8988T (cell line): ENCODE measurements around the gene ITGA11.
A peak's percentile ranks its signal among the peaks of the same experiment; 100 is the strongest.

ENCODE experiments used
- DNase-seq: peaks from one replicate; pipeline ENCODE4 v3.0.0; 2011

The ITGA11 gene

DNA sequence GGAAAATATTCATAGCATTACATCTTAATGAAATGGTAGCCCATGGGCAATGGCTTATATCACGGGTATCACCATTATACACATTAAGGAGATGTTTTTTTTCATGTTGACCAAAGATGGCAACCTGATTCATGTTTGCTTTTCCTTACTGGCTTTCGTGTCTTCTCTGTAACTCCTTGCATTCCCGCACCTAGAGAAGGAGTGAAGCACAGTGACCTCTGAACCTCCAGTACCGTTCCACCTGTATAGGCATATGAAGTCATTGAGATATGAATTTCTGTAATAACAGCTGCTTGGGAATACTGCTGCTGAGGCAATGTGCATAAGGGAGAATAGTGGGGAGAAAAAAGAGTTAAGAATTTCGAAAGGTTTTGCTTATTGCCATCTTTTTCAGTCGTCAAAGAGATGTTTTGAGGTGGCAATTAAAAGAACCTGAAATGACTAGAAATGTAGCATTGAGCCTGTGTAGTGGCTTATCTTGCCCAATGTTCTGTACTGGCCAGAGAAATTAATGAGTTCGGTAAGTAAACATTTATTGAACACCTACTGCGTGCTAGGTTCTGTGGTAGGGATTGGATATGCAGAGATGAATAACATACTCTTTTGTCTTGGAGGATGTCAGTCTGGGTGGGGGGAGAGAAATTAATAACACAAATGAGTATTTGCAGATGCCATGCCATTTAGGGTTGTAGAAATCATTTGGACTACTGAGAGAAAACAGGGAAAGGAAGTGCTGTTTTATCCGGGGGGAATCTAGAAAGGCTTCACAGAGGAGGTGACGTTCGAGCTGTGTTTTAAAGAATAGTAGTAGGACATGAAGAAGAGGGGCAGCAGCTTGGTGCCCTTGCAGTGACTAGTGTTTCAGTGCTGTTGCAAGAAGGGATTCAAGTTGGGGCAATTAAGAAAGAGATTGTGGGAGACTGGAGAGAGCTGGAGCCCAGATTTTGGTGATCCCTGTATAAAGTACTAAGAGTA is 151.9 kb downstream of the ITGA11 start:
- DNase-seq, result no peak

DNA sequence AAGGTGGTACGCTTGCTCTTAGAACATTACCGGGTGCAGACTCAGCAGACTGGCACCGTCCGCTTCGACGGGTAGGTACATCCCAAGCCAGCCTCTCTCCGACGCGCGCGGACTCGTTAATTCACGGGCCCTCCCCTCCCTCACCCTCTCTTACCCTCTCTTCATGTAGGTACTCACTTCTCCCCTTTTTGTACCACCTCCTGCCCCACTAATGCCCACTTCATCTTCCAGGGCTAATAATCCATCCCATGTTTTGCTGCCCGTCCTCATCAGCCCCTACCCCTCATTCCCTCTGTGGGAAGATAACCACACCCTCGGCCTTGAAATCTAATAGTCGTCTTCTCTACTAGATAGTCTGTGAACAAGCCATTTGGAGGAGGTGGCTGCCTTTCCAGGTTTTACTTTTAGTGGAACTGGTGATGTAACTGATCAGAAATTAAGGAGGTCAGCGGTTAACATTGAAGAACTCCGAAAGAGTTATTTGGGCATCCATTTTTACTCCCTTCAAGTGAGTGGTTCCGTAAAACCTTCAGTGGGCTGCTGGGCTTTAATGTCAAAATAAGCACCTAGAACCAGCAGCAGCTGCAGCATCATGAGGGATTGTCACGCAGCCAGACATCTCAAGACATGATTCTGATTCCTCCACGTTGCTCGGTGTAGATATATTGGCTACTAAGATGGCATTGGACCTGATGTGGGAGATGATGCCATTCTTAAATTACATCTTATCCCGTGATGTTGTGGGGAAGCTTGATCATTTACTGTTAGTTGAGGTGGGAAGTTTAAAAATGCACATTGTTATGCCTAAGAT is 153.2 kb downstream of the ITGA11 start:
- no peak for DNase-seq

DNA sequence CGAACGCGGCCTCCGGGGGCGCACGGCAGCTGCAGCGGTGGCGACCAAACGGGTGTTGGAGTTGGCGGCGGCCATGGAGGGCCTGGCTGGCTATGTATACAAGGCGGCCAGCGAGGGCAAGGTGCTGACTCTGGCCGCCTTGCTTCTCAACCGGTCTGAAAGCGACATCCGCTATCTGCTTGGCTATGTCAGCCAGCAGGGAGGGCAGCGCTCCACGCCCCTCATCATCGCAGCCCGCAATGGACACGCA is 153.7 kb downstream of the ITGA11 start:
- no peak for DNase-seq

DNA sequence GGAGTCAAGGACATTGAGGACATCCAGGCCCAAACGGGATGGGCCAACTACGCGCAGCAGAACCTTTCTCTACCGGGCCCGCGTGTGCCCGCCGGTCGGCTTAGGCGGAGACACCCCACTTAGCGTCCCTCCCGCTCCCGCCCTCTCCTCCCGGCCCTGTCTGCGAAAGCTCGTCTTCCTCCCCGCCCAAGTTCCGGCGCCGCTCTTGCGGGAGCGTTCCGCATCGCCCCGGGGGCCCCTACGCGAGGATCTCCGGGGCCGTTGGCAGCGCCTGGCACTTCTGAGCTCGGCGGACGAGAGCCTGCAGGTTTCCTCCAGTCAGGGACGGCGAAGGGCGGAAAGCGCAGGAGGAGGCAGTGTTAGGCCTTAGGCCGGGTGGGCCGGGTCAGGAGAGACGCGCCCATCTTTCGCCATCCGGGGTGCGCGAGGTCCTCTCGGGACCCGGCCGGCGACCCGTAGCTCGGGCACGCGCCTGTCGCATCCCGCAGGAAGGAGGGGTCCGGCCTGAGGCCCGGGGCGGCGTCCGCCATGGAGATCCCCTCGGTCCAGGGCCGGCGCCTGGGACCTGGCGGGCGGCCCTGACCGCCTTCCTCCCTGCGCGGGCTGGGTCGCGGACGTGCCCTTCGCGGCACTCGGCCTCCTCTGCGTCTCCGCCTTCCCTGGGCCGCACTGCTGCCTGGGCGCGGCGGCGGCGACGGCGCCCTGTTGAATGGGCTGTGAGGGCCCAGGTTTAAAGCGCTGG is 154.2 kb downstream of the ITGA11 start, which contains the start of gene FEM1B:
FEM1B (plus strand) TSS at position 143 of the 742 bp plus-strand sequence. CDS start 673 bp downstream, outside the sequence.
- peak; percentile 58 for DNase-seq

DNA sequence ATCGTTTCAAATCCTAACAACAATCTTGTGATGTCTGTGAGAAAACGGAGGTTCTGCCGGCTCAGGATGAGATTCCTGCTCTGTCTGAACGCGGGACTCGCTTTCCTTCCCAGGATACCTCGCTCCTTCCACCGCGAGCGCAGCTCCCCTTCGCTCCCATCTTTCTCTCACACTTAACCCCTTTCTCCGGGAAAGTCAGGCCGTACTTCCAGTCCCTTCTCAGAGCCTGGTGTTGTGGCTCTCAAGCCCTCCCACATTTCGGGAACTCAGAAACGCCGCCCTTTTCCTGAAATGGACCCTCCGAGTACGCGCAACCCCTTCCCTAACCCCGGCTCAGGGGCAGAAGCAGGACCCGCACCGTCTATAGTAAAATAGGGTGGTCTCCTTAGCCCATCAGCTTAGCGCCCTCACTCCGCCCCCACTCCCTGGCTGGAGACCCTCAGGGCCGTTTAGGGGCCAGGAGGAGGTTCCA is 154.8 kb downstream of the ITGA11 start:
- DNase-seq, result no peak

DNA sequence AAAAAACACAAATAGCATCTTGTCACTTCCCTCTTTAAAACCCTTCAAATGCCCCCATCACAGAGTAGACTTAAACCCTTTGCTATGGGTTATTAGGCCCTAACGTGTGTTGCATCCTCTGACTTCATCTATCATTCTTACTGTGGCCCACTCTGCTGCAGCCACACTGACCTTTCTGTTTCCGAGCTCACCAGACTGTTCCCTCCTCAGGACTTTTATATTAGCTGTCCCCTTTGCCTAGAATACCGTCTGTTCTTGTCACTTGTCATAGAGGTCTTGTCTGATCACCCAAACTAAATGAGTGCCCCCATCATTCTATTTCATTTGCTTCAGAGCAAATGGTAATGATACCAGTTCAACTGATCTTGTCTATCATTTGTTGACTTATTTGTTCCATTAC is 155.3 kb downstream of the ITGA11 start:
- DNase-seq, result no peak

DNA sequence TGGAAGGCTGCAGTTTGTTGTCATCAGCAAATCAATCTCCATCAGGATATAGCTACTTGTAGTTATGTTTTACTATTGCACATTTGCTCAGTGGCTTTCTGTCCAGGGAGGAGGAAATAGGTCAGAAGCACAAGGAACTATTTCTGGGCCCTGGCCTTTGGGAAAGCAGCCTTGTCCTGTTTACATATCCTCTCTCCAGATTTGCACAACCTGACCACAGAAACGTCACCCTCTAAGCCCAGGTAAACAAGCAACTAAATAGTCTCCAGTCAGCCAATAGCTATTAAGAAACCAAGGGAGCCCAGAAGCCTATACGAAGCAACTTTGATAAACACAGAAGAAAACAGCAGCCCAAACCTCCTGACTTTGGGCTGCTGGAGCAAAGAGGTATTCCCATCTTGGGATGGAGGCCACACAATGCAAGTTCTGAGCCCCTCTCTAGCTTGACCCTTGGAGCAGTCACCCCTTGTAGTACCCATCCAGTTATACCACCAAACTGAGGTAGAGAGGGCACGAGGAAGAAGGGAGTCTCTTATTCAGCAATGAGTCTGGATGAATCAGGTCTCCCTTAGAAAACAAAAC is 156.7 kb downstream of the ITGA11 start:
- DNase-seq, result no peak

DNA sequence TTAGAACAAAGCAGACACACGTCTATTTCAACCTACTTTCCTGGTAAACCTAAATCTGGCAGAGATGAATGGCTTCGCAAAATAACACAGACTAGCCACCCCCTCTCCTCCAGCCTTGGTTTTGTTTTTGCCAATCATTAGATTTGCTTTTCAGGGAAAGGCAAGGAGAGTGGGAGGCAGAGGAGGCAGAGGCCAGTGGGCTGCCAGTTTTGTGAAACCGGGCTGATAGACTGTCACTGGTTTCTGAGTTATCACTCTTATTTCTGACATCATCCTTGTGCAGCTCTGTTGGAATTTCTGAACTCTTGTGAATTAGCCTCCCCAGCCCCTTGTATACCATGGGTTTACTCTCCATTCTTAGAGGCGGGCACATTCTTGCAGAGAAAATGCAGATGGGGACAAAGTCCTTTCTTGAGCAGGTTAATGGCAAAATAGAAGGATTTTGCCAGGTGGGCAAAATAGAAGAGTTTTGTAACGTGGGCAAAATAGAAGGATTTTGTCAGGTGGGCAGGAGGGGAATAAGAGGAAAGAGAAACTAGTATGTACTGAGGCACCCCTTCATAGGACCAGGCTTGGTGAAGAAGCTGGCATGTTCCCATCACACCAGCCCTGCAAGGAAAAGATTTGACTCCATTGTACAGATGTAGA is 157.6 kb downstream of the ITGA11 start:
- DNase-seq, result no peak

DNA sequence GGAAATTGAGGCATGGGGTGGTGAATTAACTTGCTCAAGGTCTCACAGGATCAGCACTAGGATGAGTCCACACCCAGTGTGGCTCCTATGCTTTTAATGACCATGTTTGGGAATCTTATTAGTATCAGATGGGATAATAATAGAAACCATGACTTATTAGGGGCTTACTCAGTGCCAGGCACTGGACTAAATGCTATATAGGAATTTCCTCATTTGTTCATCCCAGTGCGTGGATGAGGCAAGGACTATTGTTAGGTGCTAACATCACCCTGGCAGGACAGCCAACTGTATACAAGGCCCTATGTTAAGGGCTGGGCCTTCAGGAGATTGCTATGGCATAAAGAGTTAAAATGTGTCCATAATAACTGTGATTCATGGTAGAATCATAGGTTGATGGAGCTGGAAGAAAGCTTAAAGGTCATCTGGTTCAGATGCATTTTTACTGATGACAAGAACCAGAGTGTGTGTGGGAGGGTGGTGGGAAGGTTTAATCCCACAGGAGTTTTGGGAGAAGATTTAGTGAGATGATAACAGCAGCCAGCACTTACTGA is 159.2 kb downstream of the ITGA11 start:
- no peak for DNase-seq

DNA sequence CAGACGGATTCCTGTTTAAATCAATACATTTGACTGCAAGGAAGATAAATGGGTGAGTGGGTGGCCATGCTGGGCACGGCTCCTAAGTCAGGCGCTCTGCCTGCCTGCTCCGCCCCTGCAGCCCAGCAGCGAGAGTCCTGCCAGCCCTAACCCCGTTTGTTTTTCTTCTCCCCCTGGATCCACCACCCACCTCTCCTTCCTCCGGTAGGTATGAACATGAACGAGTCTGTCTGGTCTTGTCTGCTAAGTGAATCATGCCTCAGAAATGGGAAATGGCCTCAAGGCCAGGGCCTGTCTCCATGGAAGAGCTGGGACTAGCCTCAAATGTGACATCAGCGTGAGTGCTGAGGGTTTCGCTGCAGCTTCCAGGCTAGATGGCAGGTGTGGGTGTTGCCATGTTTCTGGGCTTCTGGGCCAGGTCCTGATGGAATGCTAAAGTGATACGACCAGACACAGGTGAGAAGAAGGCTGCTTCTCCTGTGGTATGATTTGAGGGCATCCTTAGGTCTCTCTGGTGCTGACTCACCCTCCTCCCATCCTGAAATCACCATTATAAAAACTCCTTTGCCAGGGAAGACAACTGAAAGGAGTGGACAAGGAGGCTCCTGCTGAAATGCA is 160.0 kb downstream of the ITGA11 start:
- DNase-seq, result no peak

DNA sequence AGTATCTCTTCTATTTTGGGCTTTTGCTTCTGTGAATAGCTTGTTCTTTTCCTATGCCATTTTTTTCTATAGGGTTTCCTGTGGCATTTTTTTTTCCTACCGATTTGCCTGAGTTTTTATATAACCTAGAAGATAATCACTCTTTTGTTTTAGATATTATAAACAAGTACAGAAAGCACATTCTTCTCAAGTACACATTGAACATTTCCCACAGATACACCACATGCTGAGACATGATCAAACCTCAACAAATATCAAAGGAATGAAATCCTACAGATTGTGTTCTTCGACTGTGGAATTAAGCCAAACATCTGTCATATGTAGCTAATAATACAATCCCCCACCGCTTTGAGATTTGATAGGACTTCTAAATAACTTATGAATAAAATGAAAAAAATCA is 163.6 kb downstream of the ITGA11 start:
- no peak for DNase-seq

DNA sequence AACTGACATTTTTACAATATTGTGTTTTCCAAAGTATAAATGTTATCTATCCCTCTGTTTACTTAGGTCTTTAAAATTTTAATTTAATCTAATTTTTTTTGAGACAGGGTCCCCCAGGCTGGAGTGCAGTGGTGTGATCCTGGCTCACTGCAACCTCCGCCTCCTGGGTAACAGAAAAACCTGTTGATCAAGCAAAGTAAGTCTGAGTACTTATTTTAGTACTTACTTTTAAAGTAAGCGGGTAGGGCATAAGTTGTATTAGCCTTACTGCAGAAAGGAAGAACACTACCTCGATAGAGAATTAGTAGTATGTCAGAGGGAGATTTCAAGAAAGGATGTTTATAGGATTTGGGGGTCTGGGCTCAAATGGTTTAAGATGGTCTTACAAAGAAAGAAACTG is 166.3 kb downstream of the ITGA11 start:
- no peak for DNase-seq

DNA sequence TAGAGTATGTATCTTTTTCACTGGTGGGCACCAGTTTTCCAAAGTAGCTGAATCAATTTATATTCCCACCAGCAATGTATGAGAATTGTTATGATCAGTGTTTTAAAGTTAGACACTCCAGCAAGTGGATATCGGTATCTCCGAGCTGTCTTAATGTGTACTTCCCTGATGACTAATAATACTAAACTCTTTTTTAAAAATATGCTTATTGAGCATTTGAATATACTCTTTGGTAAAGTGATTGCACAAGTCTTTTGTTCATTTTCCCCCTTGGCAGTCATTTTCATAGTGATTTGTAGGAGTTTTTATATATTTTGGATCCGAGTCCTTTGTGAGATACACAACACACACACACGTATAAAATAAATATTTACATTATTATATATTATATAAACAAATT is 166.9 kb downstream of the ITGA11 start:
- no peak for DNase-seq

DNA sequence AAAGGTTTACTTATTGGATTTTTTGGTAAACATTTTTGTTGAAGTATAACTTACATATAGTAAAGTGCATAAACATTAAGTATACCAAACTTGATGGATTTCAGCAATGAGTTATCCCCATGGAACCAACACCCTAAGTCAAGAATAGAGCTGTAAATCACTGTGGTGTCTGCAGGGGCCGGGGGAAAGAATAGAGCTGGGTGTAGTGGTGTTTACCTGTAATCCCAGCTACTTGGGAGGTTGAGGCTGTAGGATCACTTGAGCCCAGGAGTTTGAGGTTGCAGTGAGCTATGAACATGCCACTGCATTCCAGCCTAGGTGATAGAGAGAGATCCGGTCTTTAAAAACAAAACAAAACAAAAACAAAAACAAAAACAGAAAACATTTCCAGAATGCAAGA is 167.7 kb downstream of the ITGA11 start:
- no peak for DNase-seq

DNA sequence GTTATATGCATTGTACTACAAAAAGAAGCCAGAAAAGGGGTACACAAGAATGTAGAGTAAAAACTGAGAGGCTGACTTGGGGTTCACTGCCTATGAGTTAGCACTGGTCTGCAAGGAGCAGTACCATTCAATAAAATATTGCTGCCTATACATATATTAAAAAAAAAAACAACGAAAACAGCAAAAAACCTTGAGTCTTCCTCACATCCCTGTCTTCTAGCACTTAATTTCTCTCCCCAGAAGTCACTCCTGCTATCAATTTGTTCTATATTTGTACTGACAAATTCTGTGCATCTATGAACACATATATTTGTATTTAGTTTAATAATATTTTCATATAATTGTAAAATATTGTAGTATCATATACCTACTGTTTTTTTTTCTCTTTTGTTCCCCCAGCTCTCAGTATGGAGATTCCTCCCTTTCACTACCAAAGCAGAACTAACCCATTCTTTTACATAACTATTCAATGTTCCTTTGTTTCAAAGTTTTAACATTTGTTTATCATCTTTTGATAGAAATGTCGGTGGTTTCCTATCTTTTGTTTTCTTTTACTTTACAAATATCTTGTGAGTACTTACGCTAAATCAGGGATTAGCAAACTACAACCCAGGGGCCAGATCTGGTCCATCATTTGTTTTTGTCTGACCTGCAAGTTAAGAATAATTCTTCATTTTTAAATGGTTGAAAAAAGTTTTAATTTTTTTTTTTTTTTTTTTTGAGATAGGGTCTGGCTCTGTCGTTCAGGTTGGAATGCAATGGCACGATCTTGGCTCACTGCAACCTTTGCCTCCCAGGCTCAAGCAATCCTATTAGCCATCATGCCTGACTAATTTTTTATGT is 169.2 kb downstream of the ITGA11 start:
- DNase-seq, result no peak

DNA sequence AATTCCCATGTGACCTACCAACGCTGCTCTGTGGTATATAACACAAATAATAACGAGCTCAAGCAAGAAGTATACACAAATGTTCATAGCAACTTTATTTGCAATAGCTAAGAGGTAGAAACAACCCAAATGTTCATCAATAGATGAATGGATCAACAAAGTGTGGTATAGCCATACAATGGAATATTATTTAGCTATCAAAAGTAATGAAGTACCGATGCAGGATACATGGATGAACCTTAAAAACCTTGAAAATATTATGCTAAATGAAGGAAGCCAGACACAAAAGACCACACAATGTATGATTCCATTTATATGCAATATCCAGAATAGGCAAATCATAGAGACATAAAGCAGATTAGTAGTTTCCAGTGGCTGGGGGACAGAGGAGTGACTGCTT is 170.0 kb downstream of the ITGA11 start:
- no peak for DNase-seq

DNA sequence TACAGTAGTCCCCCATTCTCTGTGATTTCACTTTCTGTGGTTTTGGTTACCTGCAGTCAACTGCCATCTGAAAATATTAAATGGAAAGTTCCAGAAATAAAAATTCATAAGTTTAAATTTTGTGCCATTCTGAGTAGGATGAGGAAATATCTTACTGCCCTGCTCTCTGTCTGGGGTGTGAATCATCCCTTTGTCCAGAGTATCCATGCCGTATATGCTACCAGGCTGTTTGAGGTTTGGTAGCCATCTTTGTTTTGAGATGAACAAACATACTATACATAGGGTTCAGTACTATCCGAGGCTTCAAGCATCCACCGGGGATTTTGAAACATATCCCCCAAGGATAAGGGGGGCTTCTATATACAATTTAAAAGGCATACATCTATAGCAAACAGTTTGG is 170.7 kb downstream of the ITGA11 start:
- no peak for DNase-seq

DNA sequence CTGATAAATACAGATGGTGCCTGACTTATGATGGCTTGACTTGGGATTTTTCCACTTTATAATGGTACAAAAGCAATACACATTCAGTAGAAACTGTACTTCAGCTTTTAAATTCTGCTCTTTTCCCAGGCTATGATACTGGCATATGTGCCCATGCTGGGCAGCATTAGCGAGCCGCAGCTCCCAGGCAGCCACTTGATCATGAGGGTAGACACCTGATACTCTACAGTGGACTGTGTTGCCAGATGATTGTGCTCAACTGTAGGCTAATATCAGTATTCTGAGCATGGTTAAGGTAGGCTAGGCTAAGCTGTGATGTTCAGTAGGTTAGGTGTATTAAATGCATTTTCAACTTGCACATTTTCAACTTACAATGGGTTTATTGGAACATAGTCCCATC is 172.1 kb downstream of the ITGA11 start:
- no peak for DNase-seq

DNA sequence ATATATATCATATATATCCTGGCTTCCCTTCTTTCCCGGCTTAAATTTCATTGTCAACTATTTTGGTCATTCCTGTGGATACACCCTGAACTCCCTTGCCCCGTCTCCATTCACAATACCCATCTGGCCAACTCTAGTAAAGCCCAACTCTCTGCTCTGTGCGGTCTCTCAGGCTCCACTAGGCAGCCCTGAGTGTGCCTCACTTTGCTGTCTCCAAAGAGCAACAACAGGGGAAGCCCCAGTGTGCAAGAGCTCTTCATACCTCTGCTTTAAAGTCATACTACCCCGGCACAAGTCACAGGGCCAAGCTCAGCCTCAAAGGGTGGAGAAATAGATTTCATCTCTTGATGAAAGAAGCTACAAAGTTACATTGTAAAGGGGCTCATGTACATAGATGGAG is 173.3 kb downstream of the ITGA11 start:
- DNase-seq, result no peak

DNA sequence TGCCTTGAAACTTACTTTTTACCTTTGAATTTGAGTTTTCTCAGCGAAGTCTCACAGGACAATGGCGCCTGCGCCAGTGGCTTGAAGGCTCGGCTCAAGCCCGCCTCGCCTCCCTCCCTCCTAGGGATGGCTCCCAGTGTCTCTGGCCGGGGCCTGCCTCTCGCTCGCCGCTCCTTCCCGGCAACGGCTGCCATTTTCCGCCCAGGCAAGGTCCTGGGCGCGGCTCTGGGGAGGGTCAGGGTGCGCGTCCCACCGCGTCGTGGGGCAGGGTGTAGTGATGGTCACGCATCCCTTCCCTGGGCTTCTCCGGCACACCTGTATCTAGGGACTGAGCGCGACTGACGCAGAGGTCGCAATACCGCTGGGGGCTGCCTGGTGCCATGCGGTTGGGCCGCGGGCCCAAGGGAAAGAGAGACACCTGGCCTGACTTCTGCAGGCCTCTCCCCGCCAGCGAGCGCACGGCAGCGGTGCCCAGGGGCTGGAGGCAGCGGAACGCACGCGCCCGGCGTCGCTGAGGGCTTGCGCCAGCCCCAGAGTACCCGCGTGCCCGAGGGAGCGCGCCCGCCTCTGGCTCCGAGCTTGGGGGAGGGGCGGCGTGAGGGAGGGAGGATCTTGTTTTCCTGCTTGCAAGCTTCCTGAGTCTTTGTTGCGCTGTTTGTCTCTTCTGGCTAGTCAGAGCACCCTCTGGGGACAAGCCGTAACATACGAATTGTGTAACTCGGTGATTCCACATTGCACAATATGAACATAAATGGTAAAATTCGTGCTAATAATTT is 175.1 kb downstream of the ITGA11 start:
- peak; percentile 39 for DNase-seq
